Cardiac fibroblast (primary cell): Measurements from ENCODE around the gene NOLC1.

ENCODE experiments used
- DNase-seq, 2 donors: peaks; one replicate each; pipeline versions ENCODE4 v3.0.0 to v3.0.0-alpha.2; 2010; ENCODE audit warnings: low read depth in 2 of 2
- H3K4me3 ChIP-seq, 2 donors: replicated peaks in 1 of 2; 1 replicate in 1 of 2; 2 replicates in 1 of 2; pipeline ENCODE4 v1.5.1; 2011; ENCODE audit warnings: low read depth in 2 of 2, low read length in 2 of 2, mild to moderate bottlenecking in 2 of 2, moderate library complexity in 1 of 2
- CTCF ChIP-seq: IDR thresholded peaks from one replicate; pipeline ENCODE4 v1.5.1; 2011; ENCODE audit warnings: low read depth, mild to moderate bottlenecking, low read length, inconsistent platforms

The NOLC1 gene

GRCh38 chr10:102147561-102147960 lies 4.6 kb upstream of the NOLC1 start:
- H3K4me3 ChIP-seq, result no peak overlapping the region
- DNase-seq, result no peak
- TF ChIP-seq CTCF, result no peak

GRCh38 chr10:102148275-102148674 lies 3.9 kb upstream of the NOLC1 start:
- no peak overlapping the region for H3K4me3 ChIP-seq
- no peak for DNase-seq
- no peak for TF ChIP-seq CTCF

GRCh38 chr10:102150970-102151773 lies 1.0 kb upstream of the NOLC1 start:
- H3K4me3 ChIP-seq, result peak overlapping the region; percentile 48 to 98

GRCh38 chr10:102152545-102152890 lies 329 bp downstream of the NOLC1 start:
- no peak for TF ChIP-seq CTCF
- DNase-seq, result peak in 1 of 2 donors; percentile 27
- H3K4me3 ChIP-seq, result peak overlapping the region; percentile 96 to 98

More at GRCh38 chr10:102150970-102151773, 1.0 kb upstream of the NOLC1 start:
- no peak for TF ChIP-seq CTCF
- DNase-seq, result peak; percentile 58 to 77

GRCh38 chr10:102153093-102153620 lies 968 bp downstream of the NOLC1 start:
- TF ChIP-seq CTCF, result no peak
- DNase-seq, result peak in 1 of 2 donors; percentile 23
- peak overlapping the region; percentile 96 to 98 for H3K4me3 ChIP-seq

- DNase-seq, result no peak
- TF ChIP-seq CTCF, result no peak
Measured at GRCh38 chr10:102154466-102155116, 2.4 kb downstream of the NOLC1 start.

More at GRCh38 chr10:102154466-102155116, 2.4 kb downstream of the NOLC1 start:
- no peak overlapping the region for H3K4me3 ChIP-seq
